Stimulated activated memory B cell treated with anti-CD40 and anti-IgM and Interleukin-4, amounts not matched to agents 10 μg/mL and 1 μg/mL and 100 μg/mL, for 72 hours (primary cell): ENCODE measurements around the gene TOMM34.

Experiments used
- ATAC-seq: fragments of 150-1000 bp; cut with Tn5 transposase; 2 replicates; pipeline ENCODE4 v1.10.0; 2021
- H3K27ac Mint-ChIP-seq: one replicate; pipeline ENCODE4 v1.8.0; 2022; ENCODE audit warnings: mild to moderate bottlenecking, mixed read lengths
- H3K27me3 Mint-ChIP-seq: one replicate; pipeline ENCODE4 v1.8.0; 2022; ENCODE audit warnings: mixed read lengths
- H3K36me3 Mint-ChIP-seq: one replicate; pipeline ENCODE4 v1.8.0; 2022; ENCODE audit warnings: mixed read lengths
- H3K4me1 Mint-ChIP-seq: one replicate; pipeline ENCODE4 v1.8.0; 2022; ENCODE audit warnings: mixed read lengths
- H3K4me3 Mint-ChIP-seq: one replicate; pipeline ENCODE4 v1.8.0; 2022; ENCODE audit warnings: mild to moderate bottlenecking, moderate library complexity, mixed read lengths
- H3K9me3 Mint-ChIP-seq: one replicate; pipeline ENCODE4 v1.8.0; 2022; ENCODE audit warnings: mixed read lengths

TOMM34 gene

GRCh38 chr20:44960103-44960852 lies at the start of gene TOMM34:
Gene TOMM34, minus strand, starts transcription at chr20:44960397. Its CDS starts 64 bp downstream, at chr20:44960333.
- ATAC-seq: peak; percentile 98
- Mint-ChIP-seq H3K27me3 (no peaks in the 10 kb centered on the region), H3K9me3 (no peaks in the 10 kb centered on the region), H3K36me3 (peaks cover 21% of the 10 kb centered on the region), H3K4me3 (peak within 1 kb of the TSS; percentile 84), H3K4me1 (peaks cover 70% of the 10 kb centered on the region), H3K27ac (peak within 1 kb of the TSS; percentile 89)

- ATAC-seq: no peak
- H3K27ac Mint-ChIP-seq: no peak overlapping the region
- H3K27me3 Mint-ChIP-seq: no peaks in the 10 kb centered on the region
- no peak overlapping the region for H3K4me3 Mint-ChIP-seq
- H3K4me1 Mint-ChIP-seq: peaks cover 59% of the 10 kb centered on the region
- H3K36me3 Mint-ChIP-seq: peaks cover 67% of the 10 kb centered on the region
- no peaks in the 10 kb centered on the region for H3K9me3 Mint-ChIP-seq
Measured at GRCh38 chr20:45008521-45009049, 48.4 kb upstream of the TOMM34 start.

- H3K4me3 Mint-ChIP-seq: peak overlapping the region; percentile 34
- peaks cover 73% of the 10 kb centered on the region for H3K36me3 Mint-ChIP-seq
- peak overlapping the region; percentile 91 for H3K27ac Mint-ChIP-seq
- no peaks in the 10 kb centered on the region for H3K27me3 Mint-ChIP-seq
- no peaks in the 10 kb centered on the region for H3K9me3 Mint-ChIP-seq
- peaks cover 55% of the 10 kb centered on the region for H3K4me1 Mint-ChIP-seq
- ATAC-seq: peak; percentile 80
Measured at GRCh38 chr20:44997668-44998067, 37.5 kb upstream of the TOMM34 start.

- Mint-ChIP-seq H3K9me3 (no peaks in the 10 kb centered on the region), H3K4me3 (peak overlapping the region; percentile 34), H3K27ac (peak overlapping the region; percentile 91), H3K36me3 (peaks cover 72% of the 10 kb centered on the region), H3K4me1 (peaks cover 58% of the 10 kb centered on the region), H3K27me3 (no peaks in the 10 kb centered on the region)
- no peak for ATAC-seq
Measured at GRCh38 chr20:44997171-44997570, 37.0 kb upstream of the TOMM34 start.

- Mint-ChIP-seq H3K4me3 (no peak overlapping the region), H3K4me1 (peaks cover 68% of the 10 kb centered on the region), H3K9me3 (no peaks in the 10 kb centered on the region), H3K36me3 (peaks cover 58% of the 10 kb centered on the region), H3K27ac (no peak overlapping the region), H3K27me3 (no peaks in the 10 kb centered on the region)
- ATAC-seq: no peak
Measured at GRCh38 chr20:44993343-44993742, 33.1 kb upstream of the TOMM34 start.

GRCh38 chr20:44990957-44991356 lies 30.8 kb upstream of the TOMM34 start:
- Mint-ChIP-seq H3K9me3 (no peaks in the 10 kb centered on the region), H3K27ac (peak overlapping the region; percentile 73), H3K4me3 (peak overlapping the region; percentile 70), H3K36me3 (peaks cover 49% of the 10 kb centered on the region), H3K4me1 (peaks cover 57% of the 10 kb centered on the region), H3K27me3 (no peaks in the 10 kb centered on the region)
- ATAC-seq: no peak

- H3K36me3 Mint-ChIP-seq: peaks cover 49% of the 10 kb centered on the region
Measured at GRCh38 chr20:44990425-44990824, 30.2 kb upstream of the TOMM34 start.

GRCh38 chr20:44988631-44989171 lies 28.5 kb upstream of the TOMM34 start:
- H3K36me3 Mint-ChIP-seq: peaks cover 43% of the 10 kb centered on the region
- ATAC-seq: no peak
- peak overlapping the region; percentile 73 for H3K27ac Mint-ChIP-seq
- H3K4me1 Mint-ChIP-seq: peaks cover 51% of the 10 kb centered on the region
- no peaks in the 10 kb centered on the region for H3K9me3 Mint-ChIP-seq
- H3K27me3 Mint-ChIP-seq: no peaks in the 10 kb centered on the region
- H3K4me3 Mint-ChIP-seq: no peak overlapping the region

More at GRCh38 chr20:44990425-44990824, 30.2 kb upstream of the TOMM34 start:
- Mint-ChIP-seq H3K9me3 (no peaks in the 10 kb centered on the region), H3K27me3 (no peaks in the 10 kb centered on the region), H3K4me1 (peaks cover 59% of the 10 kb centered on the region), H3K27ac (peak overlapping the region; percentile 73), H3K4me3 (peak overlapping the region; percentile 70)
- ATAC-seq: peak; percentile 51

- peaks cover 56% of the 10 kb centered on the region for H3K4me1 Mint-ChIP-seq
- peak overlapping the region; percentile 15 for H3K4me3 Mint-ChIP-seq
- ATAC-seq: no peak
- peaks cover 67% of the 10 kb centered on the region for H3K36me3 Mint-ChIP-seq
- H3K27ac Mint-ChIP-seq: peak overlapping the region; percentile 97
- H3K9me3 Mint-ChIP-seq: no peaks in the 10 kb centered on the region
- no peaks in the 10 kb centered on the region for H3K27me3 Mint-ChIP-seq
Measured at GRCh38 chr20:44983093-44983674, 23.0 kb upstream of the TOMM34 start.

- H3K4me1 Mint-ChIP-seq: peaks cover 67% of the 10 kb centered on the region
Measured at GRCh38 chr20:44981736-44982406, 21.7 kb upstream of the TOMM34 start.

GRCh38 chr20:44979090-44979621 lies 19.0 kb upstream of the TOMM34 start:
- no peaks in the 10 kb centered on the region for H3K27me3 Mint-ChIP-seq
- H3K36me3 Mint-ChIP-seq: peaks cover 87% of the 10 kb centered on the region
- peaks cover 77% of the 10 kb centered on the region for H3K4me1 Mint-ChIP-seq
- no peaks in the 10 kb centered on the region for H3K9me3 Mint-ChIP-seq
- peak overlapping the region; percentile 97 for H3K27ac Mint-ChIP-seq
- H3K4me3 Mint-ChIP-seq: peak overlapping the region; percentile 61
- peak; percentile 99 for ATAC-seq

More at GRCh38 chr20:44981736-44982406, 21.7 kb upstream of the TOMM34 start:
- Mint-ChIP-seq H3K27me3 (no peaks in the 10 kb centered on the region), H3K4me3 (no peak overlapping the region), H3K36me3 (peaks cover 75% of the 10 kb centered on the region), H3K9me3 (no peaks in the 10 kb centered on the region), H3K27ac (peak overlapping the region; percentile 97)
- no peak for ATAC-seq

GRCh38 chr20:44976698-44977097 lies 16.5 kb upstream of the TOMM34 start:
- Mint-ChIP-seq H3K4me3 (no peak overlapping the region), H3K36me3 (peaks cover 84% of the 10 kb centered on the region), H3K27me3 (no peaks in the 10 kb centered on the region), H3K4me1 (peaks cover 73% of the 10 kb centered on the region), H3K9me3 (no peaks in the 10 kb centered on the region), H3K27ac (peak overlapping the region; percentile 97)
- no peak for ATAC-seq

- H3K4me1 Mint-ChIP-seq: peaks cover 81% of the 10 kb centered on the region
- peak overlapping the region; percentile 80 for H3K27ac Mint-ChIP-seq
- peaks cover 74% of the 10 kb centered on the region for H3K36me3 Mint-ChIP-seq
- H3K9me3 Mint-ChIP-seq: no peaks in the 10 kb centered on the region
- no peaks in the 10 kb centered on the region for H3K27me3 Mint-ChIP-seq
- H3K4me3 Mint-ChIP-seq: peak overlapping the region; percentile 43
- ATAC-seq: no peak
Measured at GRCh38 chr20:44973053-44973452, 12.9 kb upstream of the TOMM34 start.

- Mint-ChIP-seq H3K4me3 (peak overlapping the region; percentile 89), H3K36me3 (peaks cover 67% of the 10 kb centered on the region), H3K9me3 (no peaks in the 10 kb centered on the region), H3K27me3 (no peaks in the 10 kb centered on the region), H3K27ac (peak overlapping the region; percentile 97), H3K4me1 (peaks cover 66% of the 10 kb centered on the region)
- no peak for ATAC-seq
Measured at GRCh38 chr20:44970243-44970757, 10.1 kb upstream of the TOMM34 start.
